Liver (tissue), 9 donors: ENCODE data around the gene MAP2K7. TPM values are rescaled to one million over a fixed set of nuclear protein-coding genes. Genes with fewer than 3 reads are reported as not detected.

ENCODE experiments used
- DNase-seq: peaks from one replicate; pipeline ENCODE4 v3.0.0-alpha.2; 2017; ENCODE audit warnings: low spot score
- H3K27ac ChIP-seq, 2 donors: one replicate each; pipeline ENCODE4 v1.7.0; 2013; ENCODE audit warnings: inconsistent platforms in 2 of 2, low read length in 2 of 2, control low read depth in 1 of 2, low read depth in 1 of 2, mild to moderate bottlenecking in 1 of 2
- H3K27me3 ChIP-seq, 4 donors: one replicate each; pipeline versions ENCODE4 v1.6.1 to v1.7.0; 2013; ENCODE audit warnings: low read length in 3 of 4, inconsistent platforms in 1 of 4, mild to moderate bottlenecking in 1 of 4, moderate library complexity in 1 of 4; ENCODE audit not compliant: control insufficient read depth in 4 of 4, insufficient read depth in 4 of 4
- H3K36me3 ChIP-seq, 4 donors: one replicate each; pipeline versions ENCODE4 v1.6.1 to v1.7.0; 2013; ENCODE audit warnings: low read length in 3 of 4, mild to moderate bottlenecking in 3 of 4, low read depth in 1 of 4, moderate library complexity in 1 of 4; ENCODE audit not compliant: control insufficient read depth in 4 of 4, insufficient read depth in 3 of 4
- H3K4me1 ChIP-seq, 4 donors: one replicate each; pipeline versions ENCODE4 v1.6.1 to v1.7.0; 2013; ENCODE audit warnings: low read length in 3 of 4, mild to moderate bottlenecking in 3 of 4, moderate library complexity in 1 of 4; ENCODE audit not compliant: control insufficient read depth in 4 of 4, insufficient read depth in 4 of 4
- H3K4me3 ChIP-seq, 3 donors: one replicate each; pipeline versions ENCODE4 v1.6.1 to v1.7.0; 2013; ENCODE audit warnings: low read length in 3 of 3, control low read depth in 1 of 3, low read depth in 1 of 3, mild to moderate bottlenecking in 1 of 3
- H3K9ac ChIP-seq, 2 donors: one replicate each; pipeline ENCODE4 v1.7.0; 2013; ENCODE audit warnings: low read length in 2 of 2, mild to moderate bottlenecking in 2 of 2, moderate library complexity in 2 of 2, control low read depth in 1 of 2, low read depth in 1 of 2
- H3K9me3 ChIP-seq, 4 donors: one replicate each; pipeline versions ENCODE4 v1.6.1 to v1.7.0; 2013; ENCODE audit warnings: low read length in 3 of 4; ENCODE audit not compliant: control insufficient read depth in 4 of 4
- ATF3 ChIP-seq: IDR thresholded peaks from 2 replicates; pipeline ENCODE4 v1.6.1; 2016; ENCODE audit warnings: antibody characterized with exemption
- CTCF ChIP-seq: fragments of 150-350 bp; IDR thresholded peaks from 2 replicates; pipeline ENCODE4 v1.5.1; 2017; ENCODE audit warnings: improper control_type of control experiment, low read depth, low read length; ENCODE audit not compliant: missing input control
- EGR1 ChIP-seq, 2 donors: IDR thresholded peaks; 2 replicates each; pipeline ENCODE4 v1.6.1; 2016 to 2018; ENCODE audit warnings: antibody characterized with exemption in 2 of 2, low read depth in 2 of 2
- FOXA1 ChIP-seq: IDR thresholded peaks from 2 replicates; pipeline ENCODE4 v1.6.1; 2016; ENCODE audit warnings: antibody characterized with exemption
- FOXA2 ChIP-seq: IDR thresholded peaks from 2 replicates; pipeline ENCODE4 v1.6.1; 2016; ENCODE audit warnings: antibody characterized with exemption
- GABPA ChIP-seq, 2 donors: IDR thresholded peaks in 1 of 2; conservative IDR thresholded peaks in 1 of 2; 2 replicates each; pipeline ENCODE4 v1.6.1; 2016; ENCODE audit warnings: antibody characterized with exemption in 2 of 2, mild to moderate bottlenecking in 1 of 2, moderate library complexity in 1 of 2
- HNF4A ChIP-seq, 2 donors: conservative IDR thresholded peaks; 2 replicates each; pipeline ENCODE4 v1.6.1; 2016; ENCODE audit warnings: antibody characterized with exemption in 2 of 2, mild to moderate bottlenecking in 2 of 2
- HNF4G ChIP-seq: IDR thresholded peaks from 2 replicates; pipeline ENCODE4 v1.6.1; 2016; ENCODE audit warnings: antibody characterized with exemption
- JUND ChIP-seq, 2 donors: IDR thresholded peaks; 2 replicates each; pipeline ENCODE4 v1.6.1; 2016; ENCODE audit warnings: antibody characterized with exemption in 2 of 2
- MAX ChIP-seq: IDR thresholded peaks from 2 replicates; pipeline ENCODE4 v1.6.1; 2016; ENCODE audit warnings: antibody characterized with exemption
- NR2F2 ChIP-seq: IDR thresholded peaks from 2 replicates; pipeline ENCODE4 v1.6.1; 2016; ENCODE audit warnings: antibody characterized with exemption
- RAD21 ChIP-seq, 2 donors: IDR thresholded peaks; 2 replicates each; pipeline ENCODE4 v1.6.1; 2016; ENCODE audit warnings: antibody characterized with exemption in 2 of 2, mild to moderate bottlenecking in 2 of 2
- REST ChIP-seq: IDR thresholded peaks from 2 replicates; pipeline ENCODE4 v1.6.1; 2016; ENCODE audit warnings: antibody characterized with exemption, mild to moderate bottlenecking
- RXRA ChIP-seq, 2 donors: IDR thresholded peaks; 2 replicates each; pipeline ENCODE4 v1.6.1; 2017 to 2018; ENCODE audit warnings: antibody characterized with exemption in 2 of 2, mild to moderate bottlenecking in 1 of 2
- SP1 ChIP-seq: IDR thresholded peaks from 2 replicates; pipeline ENCODE4 v1.6.1; 2018; ENCODE audit warnings: antibody characterized with exemption, mild to moderate bottlenecking
- TAF1 ChIP-seq: conservative IDR thresholded peaks from 2 replicates; pipeline ENCODE4 v1.6.1; 2016; ENCODE audit warnings: antibody characterized with exemption, mild to moderate bottlenecking
- YY1 ChIP-seq: IDR thresholded peaks from 2 replicates; pipeline ENCODE4 v1.6.1; 2016; ENCODE audit warnings: antibody characterized with exemption, mild to moderate bottlenecking
- ZBTB33 ChIP-seq: IDR thresholded peaks from 2 replicates; pipeline ENCODE4 v1.6.1; 2016; ENCODE audit warnings: antibody characterized with exemption
- WGBS: extraction: QIAGEN DNeasy Blood & Tissue Kit; methylation state at CpG from one replicate; pipeline ENCODE4 v1.1.7; 2013; 5-methylcytosine and 5-hydroxymethylcytosine counted together
- polyA plus RNA-seq, 2 donors: library from polyadenylated mRNA; stranded (reverse) in 1 of 2; unstranded in 1 of 2; fragments of 200-250 nt in 1 of 2; fragments of >200 nt in 1 of 2; fragmentation: Nextera tagmentation in 1 of 2; extraction: Ambion mirVana in 1 of 2; gene quantifications; one replicate each; pipeline versions ENCODE4 v1.2.1 to v1.2.3, GENCODE V29; 2013 to 2015
- total RNA-seq, 2 donors: library from RNA; depleted of rRNA; stranded (reverse); fragments of >200 nt; gene quantifications; one replicate each; pipeline ENCODE4 v1.2.3, GENCODE V29; 2014
- donor health status: healthy.
- donor health status: healthy.
- donor health status: healthy.
- donor health status: healthy.
- donor health status: healthy.

The MAP2K7 gene
- total and polyA plus RNA-seq, 4 donors = 3.0 to 11.7 (median 9.5) TPM

GRCh38 chr19:7925171-7925851 lies 21.6 kb downstream of the MAP2K7 start:
- no peaks in the 10 kb centered on the region for H3K27me3 ChIP-seq
- DNase-seq = peak; percentile 81
- no peaks in the 10 kb centered on the region for H3K9me3 ChIP-seq
- peaks cover 13 to 25% (median 19%) of the 10 kb centered on the region in 4 donors for H3K4me1 ChIP-seq
- 2% methylated on average over 98 of the region's 98 CpGs for WGBS
- no peak overlapping the region for H3K27ac ChIP-seq
- H3K36me3 ChIP-seq = peaks cover 0 to 13% (median 6%) of the 10 kb centered on the region in 4 donors
- no peak for TF ChIP-seq HNF4A (conservative IDR thresholded peaks at IDR 0.05)
- peak in 1 of 2 donors; percentile 37 for TF ChIP-seq RAD21 (IDR thresholded peaks at IDR 0.05)
- no peak for TF ChIP-seq RXRA (IDR thresholded peaks at IDR 0.05)
- peak; percentile 53 for TF ChIP-seq CTCF
- peak overlapping the region in 1 of 3 donors; percentile 55 for H3K4me3 ChIP-seq
- H3K9ac ChIP-seq = no peak overlapping the region

- WGBS = 14% methylated on average over 65 of the region's 65 CpGs
- peak; percentile 93 for DNase-seq
- peak within 1 kb of the TSS in 1 of 3 donors; percentile 55 for H3K4me3 ChIP-seq
- peaks cover 11 to 21% (median 15%) of the 10 kb centered on the region in 4 donors for H3K4me1 ChIP-seq
- no peaks in the 10 kb centered on the region for H3K9me3 ChIP-seq
- peaks cover 0 to 21% (median 10%) of the 10 kb centered on the region in 4 donors for H3K36me3 ChIP-seq
- TF ChIP-seq YY1 (no peak), TAF1 (no peak), HNF4A (conservative IDR thresholded peaks at IDR 0.05) (no peak), ATF3 (no peak), JUND (IDR thresholded peaks at IDR 0.05) (no peak), RXRA (IDR thresholded peaks at IDR 0.05) (no peak), SP1 (no peak), REST (no peak), ZBTB33 (no peak), GABPA (IDR thresholded peaks at IDR 0.05 in 1 of 2, conservative IDR thresholded peaks at IDR 0.05 in 1 of 2) (no peak), MAX (no peak), HNF4G (no peak), FOXA2 (no peak), NR2F2 (no peak), FOXA1 (no peak), CTCF (no peak), RAD21 (IDR thresholded peaks at IDR 0.05) (no peak), EGR1 (IDR thresholded peaks at IDR 0.05; ENCODE audit: low read depth in 2 of 2) (no peak)
- no peak within 1 kb of the TSS for H3K9ac ChIP-seq
- no peaks in the 10 kb centered on the region for H3K27me3 ChIP-seq
- H3K27ac ChIP-seq = no peak within 1 kb of the TSS
Observed at GRCh38 chr19:7926021-7926726, 22.5 kb downstream of the MAP2K7 start, which contains the start of gene CTXN1. Gene CTXN1 (minus strand): TSS chr19:7926135. CDS start chr19:7925538, 597 bp downstream.
